Measurements from ENCODE around the gene IRAK1. TPM values are rescaled to one million over a fixed set of nuclear protein-coding genes. Genes with fewer than 3 reads are reported as not detected.
A peak's percentile ranks its signal among the peaks of the same experiment; 100 is the strongest.

Gene IRAK1
- total RNA-seq, 1 experiment from 2014 or later, result 432 TPM

GRCh38 chrX:153969904-153970356, 49.8 kb downstream of the IRAK1 start:
- ChIA-PET CTCF (interaction anchor here (0.5 to 0.7 kb wide), 2 partner anchors 49 to 335 kb away, joined by 3 read pairs; no protein-coding TSS in a partner anchor), POLR2A (interaction anchor here (0.6 to 0.7 kb wide), 4 partner anchors 20 to 441 kb away, joined by 3 to 5 read pairs (median 4); no protein-coding TSS in a partner anchor)
- no peak for TF ChIP-seq SIN3A (IDR thresholded peaks at IDR 0.05; ENCODE audit: borderline replicate concordance, insufficient read depth, low read depth, low read length)
- TF ChIP-seq TCF7L2 (IDR thresholded peaks at IDR 0.05; ENCODE audit: low read depth, low read length), result no peak
- no peak for TF ChIP-seq REST (IDR thresholded peaks at IDR 0.05; ENCODE audit: insufficient read depth in 1 of 2, low read depth in 2 of 2, low read length in 1 of 2)
- TF ChIP-seq, protein P1, sequence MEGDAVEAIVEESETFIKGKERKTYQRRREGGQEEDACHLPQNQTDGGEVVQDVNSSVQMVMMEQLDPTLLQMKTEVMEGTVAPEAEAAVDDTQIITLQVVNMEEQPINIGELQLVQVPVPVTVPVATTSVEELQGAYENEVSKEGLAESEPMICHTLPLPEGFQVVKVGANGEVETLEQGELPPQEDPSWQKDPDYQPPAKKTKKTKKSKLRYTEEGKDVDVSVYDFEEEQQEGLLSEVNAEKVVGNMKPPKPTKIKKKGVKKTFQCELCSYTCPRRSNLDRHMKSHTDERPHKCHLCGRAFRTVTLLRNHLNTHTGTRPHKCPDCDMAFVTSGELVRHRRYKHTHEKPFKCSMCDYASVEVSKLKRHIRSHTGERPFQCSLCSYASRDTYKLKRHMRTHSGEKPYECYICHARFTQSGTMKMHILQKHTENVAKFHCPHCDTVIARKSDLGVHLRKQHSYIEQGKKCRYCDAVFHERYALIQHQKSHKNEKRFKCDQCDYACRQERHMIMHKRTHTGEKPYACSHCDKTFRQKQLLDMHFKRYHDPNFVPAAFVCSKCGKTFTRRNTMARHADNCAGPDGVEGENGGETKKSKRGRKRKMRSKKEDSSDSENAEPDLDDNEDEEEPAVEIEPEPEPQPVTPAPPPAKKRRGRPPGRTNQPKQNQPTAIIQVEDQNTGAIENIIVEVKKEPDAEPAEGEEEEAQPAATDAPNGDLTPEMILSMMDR (IDR thresholded peaks at IDR 0.05), result no peak
- TF ChIP-seq POLR2AphosphoS5 (IDR thresholded peaks at IDR 0.05; ENCODE audit: low read depth, low read length), result no peak
- Histone ChIP-seq H3K4me1 (ENCODE audit: control insufficient read depth, insufficient read depth, low read length) (peaks cover 39% of the 10 kb centered on the region), H3K36me3 (ENCODE audit: control insufficient read depth, insufficient read depth, low read length) (no peaks in the 10 kb centered on the region; the same call in 1 of the 2 replicates), H3K9me3 (ENCODE audit: control insufficient read depth, insufficient read depth, low read depth, low read length) (no peaks in the 10 kb centered on the region), H3K4me3 (ENCODE audit: low read depth in 2 of 2, low read length in 2 of 2) (peak overlapping the region; percentile 95 to 98), H3K27me3 (ENCODE audit: control insufficient read depth, insufficient read depth, low read length) (no peaks in the 10 kb centered on the region), H3K27ac (ENCODE audit: low read length) (peak overlapping the region; percentile 90)
- DNase-seq (ENCODE audit: low read depth, low spot score) (no peak), ATAC-seq (no peak)
- intact Hi-C loops (cut with micrococcal nuclease; ENCODE audit: unreplicated experiment), result no loop called here
- BruUV-seq (replicated peaks), result no TSS peak
- in situ Hi-C loops (cut with HindIII; ENCODE audit: low pct_unique_long_range_greater_than_20kb, low sequenced_read_pairs), result no loop called here

GRCh38 chrX:153969125-153969903, 50.4 kb downstream of the IRAK1 start:
- ChIA-PET CTCF (interaction anchor here (0.5 kb wide), 1 partner anchor 335 kb away, joined by 3 read pairs; no protein-coding TSS in a partner anchor), POLR2A (no interaction called here)
- H3K27me3 ChIP-seq (ENCODE audit: control insufficient read depth, insufficient read depth, low read length), result no peaks in the 10 kb centered on the region
- H3K36me3 ChIP-seq (ENCODE audit: control insufficient read depth, insufficient read depth, low read length), result no peaks in the 10 kb centered on the region; the same call in 1 of the 2 replicates
- H3K27ac ChIP-seq (ENCODE audit: low read length), result peak overlapping the region; percentile 90
- H3K9me3 ChIP-seq (ENCODE audit: control insufficient read depth, insufficient read depth, low read depth, low read length), result no peaks in the 10 kb centered on the region
- no peak for DNase-seq (ENCODE audit: low read depth, low spot score)
- BruUV-seq (replicated peaks), result no TSS peak
- in situ Hi-C loops (cut with HindIII; ENCODE audit: low pct_unique_long_range_greater_than_20kb, low sequenced_read_pairs) (no loop called here), intact Hi-C loops (cut with micrococcal nuclease; ENCODE audit: unreplicated experiment) (no loop called here)
- no peak for ATAC-seq
- H3K4me3 ChIP-seq (ENCODE audit: low read depth in 2 of 2, low read length in 2 of 2), result peak overlapping the region; percentile 95 to 98
- TF ChIP-seq POLR2AphosphoS5 (IDR thresholded peaks at IDR 0.05; ENCODE audit: low read depth, low read length) (no peak), TCF7L2 (IDR thresholded peaks at IDR 0.05; ENCODE audit: low read depth, low read length) (no peak), SIN3A (IDR thresholded peaks at IDR 0.05; ENCODE audit: borderline replicate concordance, insufficient read depth, low read depth, low read length) (no peak), REST (IDR thresholded peaks at IDR 0.05; ENCODE audit: insufficient read depth in 1 of 2, low read depth in 2 of 2, low read length in 1 of 2) (no peak)
- TF ChIP-seq, protein P1 (IDR thresholded peaks at IDR 0.05), result no peak
- H3K4me1 ChIP-seq (ENCODE audit: control insufficient read depth, insufficient read depth, low read length), result peaks cover 38% of the 10 kb centered on the region

Measured in Panc1 (cell line).